ENCODE measurements around the gene KDM1B. TPM values are rescaled to one million over a fixed set of nuclear protein-coding genes. Genes with fewer than 3 reads are reported as not detected.

KDM1B gene
- total RNA-seq, 4 donors from 2014 or later: 12.1 to 15.8 (median 12.7) TPM

- DNase-seq (ENCODE audit: low spot score) (no peak), ATAC-seq (ENCODE audit: low FRiP score) (no peak)
- TF ChIP-seq, protein P1, sequence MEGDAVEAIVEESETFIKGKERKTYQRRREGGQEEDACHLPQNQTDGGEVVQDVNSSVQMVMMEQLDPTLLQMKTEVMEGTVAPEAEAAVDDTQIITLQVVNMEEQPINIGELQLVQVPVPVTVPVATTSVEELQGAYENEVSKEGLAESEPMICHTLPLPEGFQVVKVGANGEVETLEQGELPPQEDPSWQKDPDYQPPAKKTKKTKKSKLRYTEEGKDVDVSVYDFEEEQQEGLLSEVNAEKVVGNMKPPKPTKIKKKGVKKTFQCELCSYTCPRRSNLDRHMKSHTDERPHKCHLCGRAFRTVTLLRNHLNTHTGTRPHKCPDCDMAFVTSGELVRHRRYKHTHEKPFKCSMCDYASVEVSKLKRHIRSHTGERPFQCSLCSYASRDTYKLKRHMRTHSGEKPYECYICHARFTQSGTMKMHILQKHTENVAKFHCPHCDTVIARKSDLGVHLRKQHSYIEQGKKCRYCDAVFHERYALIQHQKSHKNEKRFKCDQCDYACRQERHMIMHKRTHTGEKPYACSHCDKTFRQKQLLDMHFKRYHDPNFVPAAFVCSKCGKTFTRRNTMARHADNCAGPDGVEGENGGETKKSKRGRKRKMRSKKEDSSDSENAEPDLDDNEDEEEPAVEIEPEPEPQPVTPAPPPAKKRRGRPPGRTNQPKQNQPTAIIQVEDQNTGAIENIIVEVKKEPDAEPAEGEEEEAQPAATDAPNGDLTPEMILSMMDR (IDR thresholded peaks at IDR 0.05): no peak
Observed at GRCh38 chr6:18246205-18246604, 91.0 kb downstream of the KDM1B start.

- no peak for ATAC-seq (ENCODE audit: low FRiP score)
- TF ChIP-seq, protein P1 (IDR thresholded peaks at IDR 0.05): no peak
- DNase-seq (ENCODE audit: low spot score): no peak
Observed at GRCh38 chr6:18247002-18247401, 91.8 kb downstream of the KDM1B start.

DNA sequence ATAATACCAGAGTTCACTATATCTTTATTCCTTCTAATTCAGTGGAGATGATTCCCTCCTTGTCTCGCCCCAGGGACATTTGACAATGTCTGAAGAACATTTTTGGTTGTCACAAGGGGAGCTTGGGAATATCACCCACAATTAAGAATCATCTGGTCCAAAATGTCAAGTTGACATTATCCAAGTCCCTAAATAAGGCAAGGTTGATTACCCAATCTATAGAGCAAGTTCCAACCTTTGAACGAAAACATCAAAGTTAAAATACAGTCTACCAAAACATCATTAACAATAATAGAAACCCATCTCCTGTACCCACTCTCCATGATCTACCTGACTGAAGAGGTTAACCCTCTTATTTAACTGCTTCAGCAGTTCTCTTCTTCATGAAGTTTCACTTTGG, 93.5 kb downstream of the KDM1B start:
- ATAC-seq (ENCODE audit: low FRiP score): no peak
- TF ChIP-seq, protein P1 (IDR thresholded peaks at IDR 0.05): no peak
- no peak for DNase-seq (ENCODE audit: low spot score)

- DNase-seq (ENCODE audit: low spot score) (no peak), ATAC-seq (ENCODE audit: low FRiP score) (no peak)
- TF ChIP-seq, protein P1 (IDR thresholded peaks at IDR 0.05): no peak
Observed at GRCh38 chr6:18249271-18249670, 94.0 kb downstream of the KDM1B start.

DNA sequence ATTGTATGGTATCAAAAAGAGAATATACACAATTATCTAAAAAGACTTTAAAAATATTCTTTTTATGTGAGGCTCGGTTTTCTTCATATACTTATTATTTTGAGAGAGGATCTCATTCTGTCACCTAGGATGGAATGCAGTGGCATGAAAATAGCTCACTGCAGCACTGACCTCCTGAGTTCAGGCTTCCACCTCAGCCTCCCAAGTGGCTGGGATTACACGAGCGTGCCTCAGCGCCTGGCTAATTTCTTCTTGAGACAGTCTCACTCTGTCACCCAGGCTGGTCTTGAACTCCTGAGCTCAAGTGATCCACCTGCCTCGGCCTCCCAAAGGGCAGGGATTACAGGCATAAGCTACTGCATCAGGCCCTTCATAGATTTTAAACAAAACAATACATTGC, 98.4 kb downstream of the KDM1B start:
- no peak for DNase-seq (ENCODE audit: low spot score)
- TF ChIP-seq, protein P1 (IDR thresholded peaks at IDR 0.05): no peak
- no peak for ATAC-seq (ENCODE audit: low FRiP score)

- TF ChIP-seq, protein P1 (IDR thresholded peaks at IDR 0.05): no peak
- no peak for DNase-seq (ENCODE audit: low spot score)
- no peak for ATAC-seq (ENCODE audit: low FRiP score)
Observed at GRCh38 chr6:18254793-18255192, 99.6 kb downstream of the KDM1B start.

DNA sequence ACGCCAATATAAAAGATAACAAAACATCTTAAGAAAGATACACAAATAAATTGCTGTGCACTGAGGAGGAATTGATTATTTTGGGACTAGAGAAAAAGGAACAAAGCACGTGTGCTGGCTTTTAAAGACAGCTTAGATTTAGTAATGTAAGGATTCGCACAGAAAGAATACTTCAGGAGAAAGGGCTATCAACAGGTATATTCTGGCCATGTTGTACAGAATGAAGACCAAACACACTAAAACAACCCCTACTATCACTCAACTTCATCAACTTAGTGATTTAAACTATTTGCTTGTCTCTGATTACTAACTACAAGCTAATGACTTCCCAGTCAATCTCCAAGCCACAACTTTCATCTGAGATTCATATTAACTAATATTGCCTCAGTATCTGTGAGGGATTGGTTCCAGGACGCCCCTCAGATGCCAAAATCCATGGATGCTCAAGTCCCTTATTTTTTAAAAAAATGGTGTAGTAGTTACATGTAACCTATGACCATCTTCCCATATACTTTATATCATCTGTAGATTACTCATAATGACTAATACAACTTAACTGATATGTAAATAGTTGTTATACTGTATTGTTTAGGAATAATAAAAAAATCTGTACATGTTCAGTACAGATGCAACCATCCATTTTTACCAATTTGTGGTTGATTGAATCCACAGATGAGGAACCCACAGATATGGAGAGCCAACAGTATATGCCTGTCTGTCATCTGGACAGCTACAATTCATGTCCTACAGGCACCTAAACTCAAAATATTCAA, 104.6 kb downstream of the KDM1B start:
- DNase-seq (ENCODE audit: low spot score): no peak
- no peak for ATAC-seq (ENCODE audit: low FRiP score)
- TF ChIP-seq, protein P1 (IDR thresholded peaks at IDR 0.05): no peak

Data from omental fat pad (tissue), 4 donors.